Measurements from ENCODE around the gene PURB. TPM values are rescaled to one million over a fixed set of nuclear protein-coding genes. Genes with fewer than 3 reads are reported as not detected.

The PURB gene
- total and polyA plus RNA-seq, 9 of the 15 experiments (the other 6 are each of a cell fraction or from before 2014, with no cell fraction given) = 1.6 to 14.1 (median 8.8) TPM

DNA sequence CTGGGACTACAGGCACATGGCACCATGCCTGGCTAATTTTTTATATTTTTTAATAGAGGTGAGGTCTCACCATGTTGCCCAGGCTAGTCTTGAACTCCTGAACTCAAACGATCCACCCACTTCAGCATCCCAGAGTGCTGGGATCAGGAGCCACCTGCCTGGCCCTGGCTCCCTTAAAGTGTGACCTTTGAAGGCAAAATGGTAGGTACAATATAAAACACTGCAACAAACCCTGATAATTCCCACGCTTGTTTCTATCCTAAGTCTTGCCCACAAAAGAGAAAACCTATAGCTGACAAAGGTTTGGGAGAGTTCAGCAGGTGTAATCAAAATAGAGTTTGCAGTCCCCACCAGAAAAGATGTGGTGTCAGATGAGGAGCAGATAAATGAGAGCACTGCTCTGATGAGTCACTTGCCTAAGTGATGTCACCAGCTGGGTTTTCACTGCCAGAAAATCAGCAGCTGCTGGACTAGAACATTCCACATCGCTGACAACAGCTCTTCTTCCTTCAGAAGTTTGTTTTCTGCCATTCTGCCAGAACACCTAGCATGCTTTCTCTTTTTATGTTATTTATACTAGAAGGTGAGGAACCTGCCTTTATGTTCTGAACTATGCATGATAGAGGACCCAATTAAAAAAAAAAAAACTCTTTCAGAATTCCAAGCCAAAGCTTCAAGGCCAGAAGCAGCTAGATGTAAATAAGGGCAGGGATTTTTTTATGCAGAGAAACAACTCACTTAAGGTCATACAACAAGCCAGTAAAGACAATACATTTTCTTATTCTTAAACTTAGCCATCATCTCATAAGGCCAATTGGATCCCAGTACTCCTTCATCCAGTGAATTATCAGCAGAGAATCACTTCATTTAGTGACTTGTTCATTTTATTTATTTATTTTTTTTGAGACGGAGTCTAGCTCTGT lies 18.0 kb downstream of the PURB start (continued):
- TF ChIP-seq JUND (IDR thresholded peaks at IDR 0.05; ENCODE audit: borderline replicate concordance, low read depth, low read length) (peak; percentile 97), JUND (tag; IDR thresholded peaks at IDR 0.05; ENCODE audit: borderline replicate concordance, low read depth, low read length) (peak; percentile 97), POLR2A (conservative IDR thresholded peaks at IDR 0.05) (no peak), TEAD1 (CRISPR knock-in tag; IDR thresholded peaks at IDR 0.05) (peak in 1 of 2 experiments; percentile 39; a peak in 1 of 4 replicates), CREM (IDR thresholded peaks at IDR 0.05; ENCODE audit: low read depth) (peak; percentile 75), HDAC8 (tag; IDR thresholded peaks at IDR 0.05) (no peak), POLR2AphosphoS2 (IDR thresholded peaks at IDR 0.05; ENCODE audit: low read length) (no peak), RBBP5 (IDR thresholded peaks at IDR 0.05; ENCODE audit: borderline replicate concordance, insufficient read depth, low read length, poor library complexity, severe bottlenecking) (no peak), TBP (optimal IDR thresholded peaks at IDR 0.05; ENCODE audit: low read depth, low read length) (no peak), TEAD4 (IDR thresholded peaks at IDR 0.05; ENCODE audit: low read length) (peak; percentile 52), TEAD4 (CRISPR knock-in tag; IDR thresholded peaks at IDR 0.05; ENCODE audit: borderline replicate concordance) (no peak), ZEB2 (IDR thresholded peaks at IDR 0.05) (peak; percentile 41; the same call in 1 of the 2 replicates), RCOR1 (IDR thresholded peaks at IDR 0.05; ENCODE audit: borderline replicate concordance in 1 of 2, low read depth in 2 of 2, low read length in 2 of 2) (peak in 1 of 2 experiments; percentile 35; a peak in 1 of 4 replicates), MYNN (IDR thresholded peaks at IDR 0.05) (no peak), MYNN (CRISPR knock-in tag; IDR thresholded peaks at IDR 0.05) (no peak), SMARCC2 (IDR thresholded peaks at IDR 0.05; ENCODE audit: low read depth) (0 out of 2 replicates have a peak, but pooled peaks have one; percentile 27), CTBP1 (IDR thresholded peaks at IDR 0.05; ENCODE audit: borderline replicate concordance) (peak; percentile 57; the same call in 1 of the 2 replicates), GTF2F1 (IDR thresholded peaks at IDR 0.05; ENCODE audit: low read depth, low read length) (no peak)
- TF ChIP-seq, protein P1, sequence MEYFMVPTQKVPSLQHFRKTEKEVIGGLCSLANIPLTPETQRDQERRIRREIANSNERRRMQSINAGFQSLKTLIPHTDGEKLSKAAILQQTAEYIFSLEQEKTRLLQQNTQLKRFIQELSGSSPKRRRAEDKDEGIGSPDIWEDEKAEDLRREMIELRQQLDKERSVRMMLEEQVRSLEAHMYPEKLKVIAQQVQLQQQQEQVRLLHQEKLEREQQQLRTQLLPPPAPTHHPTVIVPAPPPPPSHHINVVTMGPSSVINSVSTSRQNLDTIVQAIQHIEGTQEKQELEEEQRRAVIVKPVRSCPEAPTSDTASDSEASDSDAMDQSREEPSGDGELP (CRISPR knock-in tag; IDR thresholded peaks at IDR 0.05; ENCODE audit: borderline replicate concordance) = peak; percentile 52; the same call in 1 of the 2 replicates
- TF ChIP-seq, protein P2, sequence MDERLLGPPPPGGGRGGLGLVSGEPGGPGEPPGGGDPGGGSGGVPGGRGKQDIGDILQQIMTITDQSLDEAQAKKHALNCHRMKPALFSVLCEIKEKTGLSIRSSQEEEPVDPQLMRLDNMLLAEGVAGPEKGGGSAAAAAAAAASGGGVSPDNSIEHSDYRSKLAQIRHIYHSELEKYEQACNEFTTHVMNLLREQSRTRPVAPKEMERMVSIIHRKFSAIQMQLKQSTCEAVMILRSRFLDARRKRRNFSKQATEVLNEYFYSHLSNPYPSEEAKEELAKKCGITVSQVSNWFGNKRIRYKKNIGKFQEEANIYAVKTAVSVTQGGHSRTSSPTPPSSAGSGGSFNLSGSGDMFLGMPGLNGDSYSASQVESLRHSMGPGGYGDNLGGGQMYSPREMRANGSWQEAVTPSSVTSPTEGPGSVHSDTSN (CRISPR knock-in tag; IDR thresholded peaks at IDR 0.05; ENCODE audit: low read depth) = no peak
- TF ChIP-seq, protein P2 (tag; conservative IDR thresholded peaks at IDR 0.05; ENCODE audit: low read depth) = 0 out of 2 replicates have a peak, but pooled peaks have one; percentile 23

Measured in K562 (cell line).